Choroid plexus epithelial cell (primary cell): ENCODE data around the gene USP16.

Source experiments
- DNase-seq: peaks from one replicate; pipeline ENCODE4 v3.0.0-alpha.2; 2010; ENCODE audit warnings: low read depth
- H3K4me3 ChIP-seq: 2 replicates; pipeline ENCODE4 v1.5.1; 2011; ENCODE audit warnings: low read depth, mild to moderate bottlenecking, control low read depth, low read length, moderate library complexity
- CTCF ChIP-seq: conservative IDR thresholded peaks from 2 replicates; pipeline ENCODE4 v1.5.1; 2011; ENCODE audit warnings: low read depth, mild to moderate bottlenecking, control low read depth, inconsistent platforms, low read length, moderate library complexity

USP16 gene

GRCh38 chr21:29074007-29074376, 49.5 kb downstream of the USP16 start:
- no peak for DNase-seq
- TF ChIP-seq CTCF = no peak
- peak overlapping the region; percentile 97 for H3K4me3 ChIP-seq

DNA sequence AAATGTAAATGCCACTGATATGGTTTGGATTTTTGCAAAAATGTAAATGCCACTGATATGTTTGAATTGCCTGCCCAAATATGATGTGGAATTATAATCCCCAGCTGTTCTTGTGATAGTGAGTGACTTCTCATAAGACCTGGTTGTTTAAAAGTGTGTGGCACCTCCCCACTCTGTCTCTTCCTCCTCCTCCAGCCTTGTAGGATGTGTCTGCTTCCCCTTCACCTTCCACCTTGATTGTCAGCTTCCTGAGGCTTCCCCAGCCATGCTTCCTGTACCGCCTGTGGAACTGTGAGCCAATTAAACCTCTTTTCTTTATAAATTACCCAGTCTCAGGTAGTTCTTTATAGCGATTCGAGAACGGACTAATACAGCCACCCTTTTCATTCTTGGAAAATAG, 50.3 kb downstream of the USP16 start:
- TF ChIP-seq CTCF = no peak
- H3K4me3 ChIP-seq = no peak overlapping the region
- no peak for DNase-seq

DNA sequence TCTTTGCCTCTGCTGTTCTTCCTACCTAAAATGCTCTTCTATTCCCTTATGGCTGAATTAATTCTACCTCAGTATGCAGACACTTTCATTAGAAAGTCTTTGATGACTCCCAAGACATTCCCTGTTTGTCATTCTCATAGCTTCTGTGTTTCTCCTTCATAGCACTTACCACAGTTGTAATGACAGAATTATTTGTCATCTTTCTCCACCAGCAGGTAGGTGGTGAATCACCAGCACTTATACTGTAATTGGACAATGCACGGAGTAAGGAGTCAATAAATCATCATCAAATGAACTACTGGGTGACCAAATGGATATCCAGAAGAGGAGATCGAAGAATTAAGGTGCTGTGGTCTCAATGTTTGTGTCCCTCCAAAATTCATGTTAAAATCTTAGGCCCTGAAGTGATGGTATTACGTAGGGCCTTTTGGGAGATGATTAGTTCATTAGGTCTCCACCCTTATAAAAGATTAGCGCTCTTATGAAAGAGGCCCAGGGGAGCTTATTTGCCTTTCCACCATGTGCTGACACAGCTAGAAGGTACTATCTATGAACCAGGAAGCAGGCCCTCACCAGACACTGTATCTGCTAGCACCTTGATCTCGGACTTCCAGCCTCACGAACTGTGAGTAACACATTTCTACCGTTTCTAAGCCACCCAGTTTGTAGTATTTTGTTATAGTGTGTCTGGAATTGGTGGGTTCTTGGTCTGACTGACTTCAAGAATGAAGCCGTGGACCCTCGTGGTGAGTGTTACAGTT, 51.4 kb downstream of the USP16 start:
- no peak for TF ChIP-seq CTCF
- DNase-seq = no peak
- no peak overlapping the region for H3K4me3 ChIP-seq

DNA sequence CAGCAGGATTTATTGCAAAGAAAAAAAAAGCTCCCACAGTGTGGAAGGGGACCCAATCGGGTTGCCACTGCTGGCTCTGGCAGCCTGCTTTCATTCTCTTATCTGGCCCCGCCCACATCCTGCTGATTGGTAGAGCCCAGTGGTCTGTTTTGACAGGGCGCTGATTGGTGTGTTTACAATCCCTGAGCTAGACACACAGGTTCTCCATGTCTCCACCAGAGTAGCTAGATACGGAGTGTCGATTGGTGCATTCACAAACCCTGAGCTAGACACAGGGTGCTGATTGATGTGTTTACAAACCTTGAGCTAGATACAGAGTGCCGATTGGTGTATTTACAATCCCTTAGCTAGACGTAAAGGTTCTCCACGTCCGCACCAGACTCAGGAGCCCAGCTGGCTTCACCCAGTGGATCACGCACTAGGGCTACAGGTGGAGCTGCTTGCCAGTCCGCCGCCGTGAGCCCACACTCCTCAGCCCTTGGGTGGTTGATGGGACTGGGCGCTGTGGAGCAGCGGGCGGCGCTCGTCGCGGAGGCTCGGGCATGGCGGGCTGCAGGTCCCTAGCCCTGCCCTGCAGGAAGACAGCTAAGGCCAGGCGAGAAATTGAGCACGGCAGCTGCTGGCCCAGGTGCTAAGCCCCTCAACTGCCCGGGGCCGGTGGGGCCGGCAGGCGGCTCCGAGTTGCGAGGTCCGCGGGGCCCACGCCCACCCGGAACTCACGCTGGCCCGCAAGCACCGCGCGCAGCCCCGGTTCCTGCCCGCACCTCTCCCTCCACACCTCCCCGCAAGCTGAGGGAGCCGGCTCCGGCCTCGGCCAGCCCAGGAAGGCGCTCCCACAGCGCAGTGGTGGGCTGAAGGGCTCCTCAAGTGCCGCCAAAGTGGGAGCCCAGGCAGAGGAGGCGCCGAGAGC, 52.5 kb downstream of the USP16 start:
- DNase-seq = peak; percentile 54
- H3K4me3 ChIP-seq = peak overlapping the region; percentile 60

DNA sequence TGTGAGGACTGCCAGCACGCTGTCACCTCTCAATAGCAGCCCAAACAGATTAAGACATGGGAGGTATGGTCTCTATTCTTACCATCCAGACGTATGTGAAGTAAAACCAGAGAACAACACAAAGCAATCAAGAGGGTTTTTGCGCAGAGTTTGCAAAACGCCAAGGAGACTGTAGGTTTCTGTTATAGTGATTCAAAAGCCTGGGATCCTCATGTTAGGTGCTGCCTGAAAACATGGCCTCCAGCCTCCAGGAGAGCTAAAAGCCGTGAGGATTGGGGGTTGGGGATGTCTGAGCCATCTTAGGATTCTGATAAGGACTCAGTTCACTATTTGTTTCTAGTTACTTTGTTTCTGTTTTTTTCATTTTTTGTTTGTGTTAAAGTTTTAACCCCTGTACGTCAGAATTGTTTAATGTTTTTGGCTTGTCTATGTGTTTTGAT, 53.2 kb downstream of the USP16 start:
- peak overlapping the region; percentile 60 for H3K4me3 ChIP-seq
- TF ChIP-seq CTCF = no peak
- DNase-seq = peak; percentile 68

DNA sequence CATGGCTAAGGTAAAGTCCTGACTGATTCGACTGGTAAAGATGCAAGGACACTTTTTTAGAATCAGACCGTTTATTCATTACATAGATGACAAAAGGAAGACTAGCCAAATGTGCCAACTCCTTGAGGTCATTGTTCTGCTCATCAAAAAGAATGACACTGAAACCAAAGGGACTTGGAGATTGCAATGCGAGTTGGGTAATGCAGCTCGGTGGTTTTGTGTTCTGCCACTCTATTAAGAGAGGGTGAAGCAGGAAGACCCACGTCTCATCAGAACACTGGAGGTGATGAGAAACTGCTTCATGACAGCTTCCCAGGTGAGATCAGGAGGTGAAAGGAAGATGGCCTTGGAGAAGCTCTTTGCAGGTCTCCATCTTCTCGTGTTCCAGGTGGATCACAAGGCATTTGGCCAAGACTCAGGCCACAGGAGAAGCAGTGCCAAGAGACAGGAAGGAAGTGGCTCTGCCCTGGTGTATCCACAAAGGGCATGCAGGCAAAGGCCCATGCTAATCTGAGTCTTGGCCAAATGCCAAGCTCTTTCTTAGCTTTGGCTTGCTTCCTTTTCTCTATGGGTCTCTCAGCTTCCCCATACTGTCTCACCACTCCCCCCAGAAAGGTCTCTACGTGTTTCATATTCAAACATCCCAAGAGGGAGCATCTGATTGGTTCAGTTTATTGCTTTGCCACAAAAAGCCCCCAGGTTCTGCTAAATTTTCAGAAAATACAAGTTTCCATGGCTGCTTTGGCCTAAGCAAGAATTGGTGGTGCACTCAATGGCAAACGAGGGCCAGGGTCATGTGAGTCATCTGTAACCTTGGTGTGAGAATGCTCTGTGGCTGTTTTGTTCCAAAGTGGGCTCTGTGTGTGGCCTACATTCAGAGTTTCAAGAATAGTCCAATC, 54.6 kb downstream of the USP16 start:
- TF ChIP-seq CTCF = no peak
- no peak overlapping the region for H3K4me3 ChIP-seq
- peak; percentile 46 for DNase-seq
